Activated naive CD8-positive, alpha-beta T cell treated with anti-CD3 and anti-CD28 coated beads, Interleukin-2, amount 10 ng/mL, durations not matched to agents 7 days and 5 days (primary cell): Measurements from ENCODE around the gene CFAP58. TPM values are rescaled to one million over a fixed set of nuclear protein-coding genes. Genes with fewer than 3 reads are reported as not detected.
"Not testable (repeated sequence)": the region's sequence is repeated elsewhere in the genome, so short reads cannot be mapped to it uniquely, and the experiment has no call there.

Experiments
- ATAC-seq: fragments of 150-1000 bp; cut with Tn5 transposase; one replicate; pipeline ENCODE4 v1.10.0; 2021; ENCODE audit warnings: low read depth, moderate library complexity
- POLR2A ChIA-PET: fragments of 350-600 bp; sonication (Branson Sonifier 250); formaldehyde crosslinking; loops from one replicate; lab custom pipeline; 2021; ENCODE audit warnings: antibody characterized with exemption; lab: Charles Lee
- DNase-seq: peaks from one replicate; pipeline ENCODE4 v3.0.0; 2021
- H3K27ac Mint-ChIP-seq: one replicate; pipeline ENCODE4 v1.8.0; 2022; ENCODE audit warnings: mild to moderate bottlenecking, mixed read lengths
- H3K27me3 Mint-ChIP-seq: one replicate; pipeline ENCODE4 v1.8.0; 2022; ENCODE audit warnings: mild to moderate bottlenecking, moderate library complexity, mixed read lengths
- H3K36me3 Mint-ChIP-seq: one replicate; pipeline ENCODE4 v1.8.0; 2021; ENCODE audit warnings: mild to moderate bottlenecking, mixed read lengths
- H3K4me1 Mint-ChIP-seq: one replicate; pipeline ENCODE4 v1.8.0; 2021; ENCODE audit warnings: mixed read lengths
- H3K4me3 Mint-ChIP-seq: one replicate; pipeline ENCODE4 v1.8.0; 2022; ENCODE audit warnings: mild to moderate bottlenecking, moderate library complexity, mixed read lengths
- H3K9me3 Mint-ChIP-seq: one replicate; pipeline ENCODE4 v1.8.0; 2021; ENCODE audit warnings: mixed read lengths
- total RNA-seq, 2 experiments: library from RNA; stranded (reverse); gene quantifications; one replicate each; pipeline ENCODE4 v1.2.3, GENCODE V29; 2021

CFAP58 gene
- total RNA-seq, 2 experiments from 2014 or later: 0.28 to 0.34 TPM

GRCh38 chr10:104447331-104447730 is 93.7 kb downstream of the CFAP58 start:
- H3K36me3 Mint-ChIP-seq: no peaks in the 10 kb centered on the region
- ATAC-seq (no peak), DNase-seq (no peak)
- H3K4me1 Mint-ChIP-seq: no peaks in the 10 kb centered on the region
- peaks cover 28% of the 10 kb centered on the region for H3K27me3 Mint-ChIP-seq
- POLR2A ChIA-PET: no interaction called here
- no peaks in the 10 kb centered on the region for H3K9me3 Mint-ChIP-seq
- H3K4me3 Mint-ChIP-seq: no peak overlapping the region
- H3K27ac Mint-ChIP-seq: no peak overlapping the region

- Mint-ChIP-seq H3K27ac (no peak overlapping the region), H3K36me3 (no peaks in the 10 kb centered on the region), H3K4me3 (no peak overlapping the region), H3K9me3 (no peaks in the 10 kb centered on the region), H3K4me1 (no peaks in the 10 kb centered on the region), H3K27me3 (peaks cover 29% of the 10 kb centered on the region)
- DNase-seq: no peak
- POLR2A ChIA-PET: no interaction called here
- ATAC-seq: no peak
Observed at GRCh38 chr10:104447906-104448305, 94.3 kb downstream of the CFAP58 start.

GRCh38 chr10:104449391-104449790 is 95.8 kb downstream of the CFAP58 start:
- H3K4me3 Mint-ChIP-seq: no peak overlapping the region
- ATAC-seq (no peak), DNase-seq (no peak)
- POLR2A ChIA-PET: no interaction called here
- no peaks in the 10 kb centered on the region for H3K4me1 Mint-ChIP-seq
- peaks cover 31% of the 10 kb centered on the region for H3K27me3 Mint-ChIP-seq
- H3K27ac Mint-ChIP-seq: no peak overlapping the region
- no peaks in the 10 kb centered on the region for H3K36me3 Mint-ChIP-seq
- H3K9me3 Mint-ChIP-seq: no peaks in the 10 kb centered on the region

- ATAC-seq (no peak), DNase-seq (no peak)
- H3K27me3 Mint-ChIP-seq: peaks cover 27% of the 10 kb centered on the region
- POLR2A ChIA-PET: no interaction called here
- H3K4me1 Mint-ChIP-seq: no peaks in the 10 kb centered on the region
- no peak overlapping the region for H3K27ac Mint-ChIP-seq
- no peaks in the 10 kb centered on the region for H3K36me3 Mint-ChIP-seq
- H3K4me3 Mint-ChIP-seq: no peak overlapping the region
- no peaks in the 10 kb centered on the region for H3K9me3 Mint-ChIP-seq
Observed at GRCh38 chr10:104450490-104450889, 96.9 kb downstream of the CFAP58 start.

- Mint-ChIP-seq H3K4me3 (no peak overlapping the region), H3K27ac (no peak overlapping the region), H3K36me3 (no peaks in the 10 kb centered on the region), H3K27me3 (peaks cover 26% of the 10 kb centered on the region), H3K4me1 (no peaks in the 10 kb centered on the region), H3K9me3 (no peaks in the 10 kb centered on the region)
- POLR2A ChIA-PET: no interaction called here
- DNase-seq (no peak), ATAC-seq (no peak)
Observed at GRCh38 chr10:104450954-104451353, 97.3 kb downstream of the CFAP58 start.

GRCh38 chr10:104452977-104453376 is 99.3 kb downstream of the CFAP58 start:
- Mint-ChIP-seq H3K36me3 (no peaks in the 10 kb centered on the region), H3K4me3 (no peak overlapping the region), H3K9me3 (no peaks in the 10 kb centered on the region), H3K27me3 (peaks cover 17% of the 10 kb centered on the region), H3K27ac (no peak overlapping the region), H3K4me1 (peaks cover 3% of the 10 kb centered on the region)
- ATAC-seq: no peak
- POLR2A ChIA-PET: no interaction called here
- no peak for DNase-seq

- Mint-ChIP-seq H3K27ac (no peak overlapping the region), H3K36me3 (no peaks in the 10 kb centered on the region), H3K27me3 (peaks cover 13% of the 10 kb centered on the region), H3K4me3 (no peak overlapping the region), H3K9me3 (no peaks in the 10 kb centered on the region), H3K4me1 (peaks cover 3% of the 10 kb centered on the region)
- DNase-seq (no peak), ATAC-seq (no peak)
- POLR2A ChIA-PET: no interaction called here
Observed at GRCh38 chr10:104456802-104457542, 103.3 kb downstream of the CFAP58 start.

GRCh38 chr10:104457543-104457828 is 103.9 kb downstream of the CFAP58 start:
- DNase-seq: no peak
- Mint-ChIP-seq H3K4me1 (peaks cover 3% of the 10 kb centered on the region), H3K9me3 (no peaks in the 10 kb centered on the region), H3K36me3 (no peaks in the 10 kb centered on the region), H3K4me3 (no peak overlapping the region), H3K27me3 (peaks cover 13% of the 10 kb centered on the region), H3K27ac (no peak overlapping the region)
- no peak for ATAC-seq
- POLR2A ChIA-PET: no interaction called here

GRCh38 chr10:104465575-104465974 is 111.9 kb downstream of the CFAP58 start:
- DNase-seq, ATAC-seq, H3K27ac Mint-ChIP-seq, H3K9me3 Mint-ChIP-seq, H3K4me1 Mint-ChIP-seq, H3K4me3 Mint-ChIP-seq, H3K36me3 Mint-ChIP-seq, POLR2A ChIA-PET: not testable (repeated sequence)
- H3K27me3 Mint-ChIP-seq: peaks cover 16% of the 10 kb centered on the region

GRCh38 chr10:104468818-104469217 is 115.2 kb downstream of the CFAP58 start:
- H3K27me3 Mint-ChIP-seq: peaks cover 13% of the 10 kb centered on the region
- ATAC-seq, H3K27ac Mint-ChIP-seq, H3K36me3 Mint-ChIP-seq, H3K4me1 Mint-ChIP-seq, DNase-seq, H3K9me3 Mint-ChIP-seq, POLR2A ChIA-PET, H3K4me3 Mint-ChIP-seq: not testable (repeated sequence)

GRCh38 chr10:104472505-104472904 is 118.9 kb downstream of the CFAP58 start:
- ATAC-seq: no peak
- POLR2A ChIA-PET: no interaction called here
- no peak for DNase-seq
- H3K9me3 Mint-ChIP-seq: no peaks in the 10 kb centered on the region
- no peak overlapping the region for H3K27ac Mint-ChIP-seq
- H3K4me3 Mint-ChIP-seq: no peak overlapping the region
- no peaks in the 10 kb centered on the region for H3K4me1 Mint-ChIP-seq
- no peaks in the 10 kb centered on the region for H3K36me3 Mint-ChIP-seq
- peaks cover 16% of the 10 kb centered on the region for H3K27me3 Mint-ChIP-seq

- Mint-ChIP-seq H3K4me3 (no peak overlapping the region), H3K27me3 (peaks cover 16% of the 10 kb centered on the region), H3K27ac (no peak overlapping the region), H3K36me3 (no peaks in the 10 kb centered on the region), H3K9me3 (no peaks in the 10 kb centered on the region), H3K4me1 (no peaks in the 10 kb centered on the region)
- DNase-seq: no peak
- no peak for ATAC-seq
- POLR2A ChIA-PET: no interaction called here
Observed at GRCh38 chr10:104472957-104473745, 119.5 kb downstream of the CFAP58 start.

- POLR2A ChIA-PET: no interaction called here
- Mint-ChIP-seq H3K36me3 (no peaks in the 10 kb centered on the region), H3K4me1 (no peaks in the 10 kb centered on the region), H3K27ac (no peak overlapping the region), H3K27me3 (peaks cover 6% of the 10 kb centered on the region), H3K9me3 (no peaks in the 10 kb centered on the region), H3K4me3 (no peak overlapping the region)
- DNase-seq: no peak
- no peak for ATAC-seq
Observed at GRCh38 chr10:104478380-104478779, 124.7 kb downstream of the CFAP58 start.

- Mint-ChIP-seq H3K9me3 (no peaks in the 10 kb centered on the region), H3K36me3 (no peaks in the 10 kb centered on the region), H3K27me3 (peaks cover 10% of the 10 kb centered on the region), H3K27ac (no peak overlapping the region), H3K4me3 (no peak overlapping the region), H3K4me1 (no peaks in the 10 kb centered on the region)
- no peak for DNase-seq
- POLR2A ChIA-PET: no interaction called here
- no peak for ATAC-seq
Observed at GRCh38 chr10:104479906-104480593, 126.4 kb downstream of the CFAP58 start.
